HepG2 (cell line): ENCODE data around the gene NEK6. TPM values are rescaled to one million over a fixed set of nuclear protein-coding genes. Genes with fewer than 3 reads are reported as not detected.

Experiments used
- BRCA1 ChIP-seq: sonication (generic); formaldehyde crosslinking; IDR thresholded peaks from 2 replicates; pipeline ENCODE4 v1.4.0; 2020; ENCODE audit warnings: missing genetic modification reagents
- CAMTA2 ChIP-seq: sonication (generic); formaldehyde crosslinking; IDR thresholded peaks from 2 replicates; pipeline ENCODE4 v1.4.0; 2020; ENCODE audit warnings: mild to moderate bottlenecking, missing genetic modification reagents, borderline replicate concordance
- MTF2 ChIP-seq: sonication (generic); formaldehyde crosslinking; IDR thresholded peaks from 2 replicates; pipeline ENCODE4 v1.5.0; 2020; ENCODE audit warnings: missing genetic modification reagents, borderline replicate concordance
- TAF1 ChIP-seq: sonication (generic); formaldehyde crosslinking; IDR thresholded peaks from 2 replicates; pipeline ENCODE4 v1.4.0; 2020; ENCODE audit warnings: missing genetic modification reagents
- ZBTB8A ChIP-seq: sonication (generic); formaldehyde crosslinking; IDR thresholded peaks from 2 replicates; pipeline ENCODE4 v1.4.0; 2020; ENCODE audit warnings: mild to moderate bottlenecking, low read depth, missing genetic modification reagents, borderline replicate concordance
- ZNF230 ChIP-seq: sonication (generic); formaldehyde crosslinking; IDR thresholded peaks from 2 replicates; pipeline ENCODE4 v1.4.0; 2020; ENCODE audit warnings: mild to moderate bottlenecking, missing genetic modification reagents
- ZNF326 ChIP-seq: sonication (generic); formaldehyde crosslinking; IDR thresholded peaks from 2 replicates; pipeline ENCODE4 v1.4.0; 2020; ENCODE audit warnings: missing genetic modification reagents, borderline replicate concordance
- ZNF34 ChIP-seq: sonication (generic); formaldehyde crosslinking; IDR thresholded peaks from 2 replicates; pipeline ENCODE4 v1.4.0; 2020; ENCODE audit warnings: mild to moderate bottlenecking, missing genetic modification reagents, borderline replicate concordance
- ZNF484 ChIP-seq: sonication (generic); formaldehyde crosslinking; IDR thresholded peaks from 2 replicates; pipeline ENCODE4 v1.5.1; 2020; ENCODE audit warnings: mild to moderate bottlenecking, low read depth, missing genetic modification reagents, borderline replicate concordance
- polyA plus RNA-seq, 8 experiments: library from polyadenylated mRNA; depleted of rRNA in 3 of 8; stranded (reverse) in 7 of 8; unstranded in 1 of 8; fragments of >200 nt; fragmentation: Illumina TruSeq in 4 of 8; extraction: Trizol in 4 of 8; gene quantifications; 2 replicates each; pipeline versions ENCODE4 v1.2.1 to v1.2.3, GENCODE V29; 2011 to 2016; ENCODE audit warnings: low read depth in 4 of 8, missing spikeins in 1 of 8, mixed read lengths in 1 of 8; ENCODE audit not compliant: insufficient read depth in 1 of 8
- total RNA-seq, 5 experiments: library from RNA; depleted of rRNA; stranded (reverse); fragments of >200 nt; fragmentation: Illumina TruSeq; extraction: Trizol; gene quantifications; 2 replicates each; pipeline ENCODE4 v1.2.3, GENCODE V29; 2016; ENCODE audit warnings: low read depth in 1 of 5
- TF ChIP-seq, protein P1 (sequence below): IDR thresholded peaks from 2 replicates; pipeline ENCODE4 v1.6.1; 2016; ENCODE audit warnings: missing compliant biosample characterization, missing genetic modification reagents, borderline replicate concordance
- TF ChIP-seq, protein P2 (sequence below): sonication (generic); formaldehyde crosslinking; IDR thresholded peaks from 2 replicates; pipeline ENCODE4 v1.8.1; 2023; ENCODE audit warnings: mild to moderate bottlenecking, moderate library complexity, missing genetic modification reagents
- TF ChIP-seq, protein P3 (sequence below): sonication (generic); formaldehyde crosslinking; IDR thresholded peaks from 2 replicates; pipeline ENCODE4 v1.8.1; 2022; ENCODE audit warnings: low read depth, mild to moderate bottlenecking, missing genetic modification reagents
- TF ChIP-seq, protein P4 (sequence below): sonication (generic); formaldehyde crosslinking; IDR thresholded peaks from 2 replicates; pipeline ENCODE4 v1.9.0; 2021; ENCODE audit warnings: mild to moderate bottlenecking, missing genetic modification reagents

Gene NEK6
- total and polyA plus RNA-seq, 2 of the 13 experiments (the other 11 are each of a cell fraction or from before 2014, with no cell fraction given), result 30.4 to 119 TPM

DNA sequence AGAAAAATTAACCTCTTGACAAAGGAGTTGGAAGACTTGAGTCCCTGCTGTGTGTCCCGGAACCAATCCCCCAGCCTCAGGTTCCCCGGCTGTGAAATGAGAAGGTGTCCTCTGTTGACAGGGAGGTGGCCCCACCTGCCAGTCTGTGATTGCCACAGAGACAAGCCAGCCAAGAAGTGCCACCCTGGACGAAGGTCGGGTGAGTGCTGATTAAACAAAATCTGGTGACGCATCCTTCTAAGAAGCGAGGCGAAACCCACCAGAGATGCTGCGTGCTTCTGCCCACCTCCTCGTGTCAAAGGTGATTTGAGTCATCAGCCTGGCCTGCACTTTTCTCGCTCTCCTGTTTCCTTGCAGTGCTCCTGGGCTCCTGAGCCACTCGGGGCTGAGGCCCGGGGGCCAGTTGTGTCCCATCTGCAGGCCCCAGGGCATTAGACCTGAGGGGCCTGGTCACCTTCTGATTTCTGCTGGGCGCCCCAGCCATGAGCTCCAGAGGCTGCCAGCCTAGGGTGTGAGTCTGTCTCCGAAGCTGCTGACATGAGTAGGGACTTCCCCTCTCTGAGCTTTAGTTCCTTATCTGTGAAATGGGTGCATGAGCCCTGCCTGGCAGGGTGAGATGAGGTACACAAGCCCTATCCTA lies 28.7 kb downstream of the NEK6 start (continued):
- TF ChIP-seq, protein P1, sequence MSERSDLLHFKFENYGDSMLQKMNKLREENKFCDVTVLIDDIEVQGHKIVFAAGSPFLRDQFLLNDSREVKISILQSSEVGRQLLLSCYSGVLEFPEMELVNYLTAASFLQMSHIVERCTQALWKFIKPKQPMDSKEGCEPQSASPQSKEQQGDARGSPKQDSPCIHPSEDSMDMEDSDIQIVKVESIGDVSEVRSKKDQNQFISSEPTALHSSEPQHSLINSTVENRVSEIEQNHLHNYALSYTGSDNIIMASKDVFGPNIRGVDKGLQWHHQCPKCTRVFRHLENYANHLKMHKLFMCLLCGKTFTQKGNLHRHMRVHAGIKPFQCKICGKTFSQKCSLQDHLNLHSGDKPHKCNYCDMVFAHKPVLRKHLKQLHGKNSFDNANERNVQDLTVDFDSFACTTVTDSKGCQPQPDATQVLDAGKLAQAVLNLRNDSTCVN (CRISPR knock-in tag), result no peak
- TF ChIP-seq, protein P2, sequence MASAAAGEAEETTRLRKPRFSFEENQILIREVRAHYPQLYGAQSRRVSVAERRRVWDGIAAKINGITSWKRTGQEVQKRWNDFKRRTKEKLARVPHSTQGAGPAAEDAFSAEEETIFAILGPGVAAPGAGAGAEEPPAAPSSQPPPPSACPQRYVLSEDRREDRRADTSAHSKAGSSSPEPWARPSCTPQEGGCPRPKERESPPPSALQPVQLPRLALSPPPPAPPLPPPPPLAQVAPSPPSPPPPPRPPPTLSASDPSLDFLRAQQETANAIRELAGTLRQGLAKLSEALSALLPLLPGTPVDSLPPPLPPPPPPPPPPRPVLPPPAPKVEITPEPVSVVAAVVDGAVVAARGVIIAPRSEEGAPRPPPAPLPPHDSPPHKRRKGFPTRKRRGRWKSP, result no peak
- no peak for TF ChIP-seq ZNF484 (CRISPR knock-in tag)
- TF ChIP-seq, protein P3, sequence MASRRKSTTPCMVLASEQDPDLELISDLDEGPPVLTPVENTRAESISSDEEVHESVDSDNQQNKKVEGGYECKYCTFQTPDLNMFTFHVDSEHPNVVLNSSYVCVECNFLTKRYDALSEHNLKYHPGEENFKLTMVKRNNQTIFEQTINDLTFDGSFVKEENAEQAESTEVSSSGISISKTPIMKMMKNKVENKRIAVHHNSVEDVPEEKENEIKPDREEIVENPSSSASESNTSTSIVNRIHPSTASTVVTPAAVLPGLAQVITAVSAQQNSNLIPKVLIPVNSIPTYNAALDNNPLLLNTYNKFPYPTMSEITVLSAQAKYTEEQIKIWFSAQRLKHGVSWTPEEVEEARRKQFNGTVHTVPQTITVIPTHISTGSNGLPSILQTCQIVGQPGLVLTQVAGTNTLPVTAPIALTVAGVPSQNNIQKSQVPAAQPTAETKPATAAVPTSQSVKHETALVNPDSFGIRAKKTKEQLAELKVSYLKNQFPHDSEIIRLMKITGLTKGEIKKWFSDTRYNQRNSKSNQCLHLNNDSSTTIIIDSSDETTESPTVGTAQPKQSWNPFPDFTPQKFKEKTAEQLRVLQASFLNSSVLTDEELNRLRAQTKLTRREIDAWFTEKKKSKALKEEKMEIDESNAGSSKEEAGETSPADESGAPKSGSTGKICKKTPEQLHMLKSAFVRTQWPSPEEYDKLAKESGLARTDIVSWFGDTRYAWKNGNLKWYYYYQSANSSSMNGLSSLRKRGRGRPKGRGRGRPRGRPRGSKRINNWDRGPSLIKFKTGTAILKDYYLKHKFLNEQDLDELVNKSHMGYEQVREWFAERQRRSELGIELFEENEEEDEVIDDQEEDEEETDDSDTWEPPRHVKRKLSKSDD, result no peak
- TF ChIP-seq, protein P4, sequence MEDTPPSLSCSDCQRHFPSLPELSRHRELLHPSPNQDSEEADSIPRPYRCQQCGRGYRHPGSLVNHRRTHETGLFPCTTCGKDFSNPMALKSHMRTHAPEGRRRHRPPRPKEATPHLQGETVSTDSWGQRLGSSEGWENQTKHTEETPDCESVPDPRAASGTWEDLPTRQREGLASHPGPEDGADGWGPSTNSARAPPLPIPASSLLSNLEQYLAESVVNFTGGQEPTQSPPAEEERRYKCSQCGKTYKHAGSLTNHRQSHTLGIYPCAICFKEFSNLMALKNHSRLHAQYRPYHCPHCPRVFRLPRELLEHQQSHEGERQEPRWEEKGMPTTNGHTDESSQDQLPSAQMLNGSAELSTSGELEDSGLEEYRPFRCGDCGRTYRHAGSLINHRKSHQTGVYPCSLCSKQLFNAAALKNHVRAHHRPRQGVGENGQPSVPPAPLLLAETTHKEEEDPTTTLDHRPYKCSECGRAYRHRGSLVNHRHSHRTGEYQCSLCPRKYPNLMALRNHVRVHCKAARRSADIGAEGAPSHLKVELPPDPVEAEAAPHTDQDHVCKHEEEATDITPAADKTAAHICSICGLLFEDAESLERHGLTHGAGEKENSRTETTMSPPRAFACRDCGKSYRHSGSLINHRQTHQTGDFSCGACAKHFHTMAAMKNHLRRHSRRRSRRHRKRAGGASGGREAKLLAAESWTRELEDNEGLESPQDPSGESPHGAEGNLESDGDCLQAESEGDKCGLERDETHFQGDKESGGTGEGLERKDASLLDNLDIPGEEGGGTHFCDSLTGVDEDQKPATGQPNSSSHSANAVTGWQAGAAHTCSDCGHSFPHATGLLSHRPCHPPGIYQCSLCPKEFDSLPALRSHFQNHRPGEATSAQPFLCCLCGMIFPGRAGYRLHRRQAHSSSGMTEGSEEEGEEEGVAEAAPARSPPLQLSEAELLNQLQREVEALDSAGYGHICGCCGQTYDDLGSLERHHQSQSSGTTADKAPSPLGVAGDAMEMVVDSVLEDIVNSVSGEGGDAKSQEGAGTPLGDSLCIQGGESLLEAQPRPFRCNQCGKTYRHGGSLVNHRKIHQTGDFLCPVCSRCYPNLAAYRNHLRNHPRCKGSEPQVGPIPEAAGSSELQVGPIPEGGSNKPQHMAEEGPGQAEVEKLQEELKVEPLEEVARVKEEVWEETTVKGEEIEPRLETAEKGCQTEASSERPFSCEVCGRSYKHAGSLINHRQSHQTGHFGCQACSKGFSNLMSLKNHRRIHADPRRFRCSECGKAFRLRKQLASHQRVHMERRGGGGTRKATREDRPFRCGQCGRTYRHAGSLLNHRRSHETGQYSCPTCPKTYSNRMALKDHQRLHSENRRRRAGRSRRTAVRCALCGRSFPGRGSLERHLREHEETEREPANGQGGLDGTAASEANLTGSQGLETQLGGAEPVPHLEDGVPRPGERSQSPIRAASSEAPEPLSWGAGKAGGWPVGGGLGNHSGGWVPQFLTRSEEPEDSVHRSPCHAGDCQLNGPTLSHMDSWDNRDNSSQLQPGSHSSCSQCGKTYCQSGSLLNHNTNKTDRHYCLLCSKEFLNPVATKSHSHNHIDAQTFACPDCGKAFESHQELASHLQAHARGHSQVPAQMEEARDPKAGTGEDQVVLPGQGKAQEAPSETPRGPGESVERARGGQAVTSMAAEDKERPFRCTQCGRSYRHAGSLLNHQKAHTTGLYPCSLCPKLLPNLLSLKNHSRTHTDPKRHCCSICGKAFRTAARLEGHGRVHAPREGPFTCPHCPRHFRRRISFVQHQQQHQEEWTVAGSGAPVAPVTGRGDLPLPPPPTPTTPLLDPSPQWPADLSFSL, result no peak
- TF ChIP-seq ZNF34 (CRISPR knock-in tag), result no peak
- TF ChIP-seq TAF1 (CRISPR knock-in tag), result no peak
- TF ChIP-seq CAMTA2 (CRISPR knock-in tag), result no peak
- no peak for TF ChIP-seq ZNF326 (CRISPR knock-in tag)
- TF ChIP-seq ZNF230 (CRISPR knock-in tag), result no peak
- no peak for TF ChIP-seq MTF2 (CRISPR knock-in tag)
- TF ChIP-seq BRCA1 (CRISPR knock-in tag), result no peak
- TF ChIP-seq ZBTB8A, result no peak
